Ascending aorta (tissue), 2 donors: ENCODE data around the gene RNGTT. TPM values are rescaled to one million over a fixed set of nuclear protein-coding genes. Genes with fewer than 3 reads are reported as not detected.

Source experiments
- DNase-seq, 2 donors: peaks; one replicate each; pipeline ENCODE4 v3.0.0-alpha.2; 2019; ENCODE audit warnings: low spot score in 2 of 2
- H3K27ac ChIP-seq, 2 donors: fragments of 200-600 bp; sonication (generic); one replicate each; pipeline ENCODE4 v1.5.1; 2016 to 2017; ENCODE audit warnings: mild to moderate bottlenecking in 1 of 2
- H3K27me3 ChIP-seq: fragments of 200-600 bp; sonication (generic); one replicate; pipeline ENCODE4 v1.5.1; 2017
- H3K36me3 ChIP-seq, 2 donors: fragments of 200-600 bp; sonication (generic); one replicate each; pipeline ENCODE4 v1.5.1; 2016
- H3K4me1 ChIP-seq, 2 donors: fragments of 200-600 bp; sonication (generic); one replicate each; pipeline ENCODE4 v1.5.1; 2016 to 2017; ENCODE audit warnings: mild to moderate bottlenecking in 1 of 2
- H3K4me3 ChIP-seq, 2 donors: fragments of 200-600 bp; sonication (generic); one replicate each; pipeline ENCODE4 v1.5.1; 2016 to 2017; ENCODE audit warnings: mild to moderate bottlenecking in 1 of 2
- H3K9me3 ChIP-seq, 2 donors: fragments of 200-600 bp; sonication (generic); one replicate each; pipeline ENCODE4 v1.5.1; 2016
- CTCF ChIP-seq, 3 experiments: fragments of 200-600 bp in 2 of 3; fragments of 450-650 bp in 1 of 3; sonication (generic) in 2 of 3; IDR thresholded peaks; one replicate each; pipeline ENCODE4 v1.5.1; 2016 to 2019; ENCODE audit warnings: antibody characterized with exemption in 3 of 3, mild to moderate bottlenecking in 1 of 3, moderate library complexity in 1 of 3
- intact Hi-C: fragments of 100-400 bp; cut with DNase I; formaldehyde crosslinking; loops from one replicate; pipeline ENCODE4 v1.15.1; 2023
- total RNA-seq: library from RNA; depleted of rRNA; stranded (reverse); fragments of >200 nt; gene quantifications from one replicate; pipeline ENCODE4 v1.1.0, GENCODE V29; 2016

Gene RNGTT
- total RNA-seq, 1 donor from 2014 or later: 13.4 TPM

- Histone ChIP-seq H3K9me3 (peaks cover 8 to 32% of the 10 kb centered on the region in 2 donors), H3K27me3 (no peaks in the 10 kb centered on the region), H3K27ac (no peak overlapping the region), H3K4me1 (no peaks in the 10 kb centered on the region), H3K36me3 (peaks cover 0 to 6% of the 10 kb centered on the region in 2 donors), H3K4me3 (no peak overlapping the region)
- intact Hi-C loops: no loop called here
- DNase-seq: no peak
- no peak for TF ChIP-seq CTCF (IDR thresholded peaks at IDR 0.05)
Observed at GRCh38 chr6:88655586-88655985, 307.8 kb downstream of the RNGTT start.

GRCh38 chr6:88653936-88654335, 309.5 kb downstream of the RNGTT start:
- Histone ChIP-seq H3K9me3 (peaks cover 8 to 19% of the 10 kb centered on the region in 2 donors), H3K27ac (no peak overlapping the region), H3K36me3 (peaks cover 0 to 6% of the 10 kb centered on the region in 2 donors), H3K4me1 (no peaks in the 10 kb centered on the region), H3K4me3 (no peak overlapping the region), H3K27me3 (no peaks in the 10 kb centered on the region)
- DNase-seq: no peak
- intact Hi-C loops: no loop called here
- no peak for TF ChIP-seq CTCF (IDR thresholded peaks at IDR 0.05)

GRCh38 chr6:88651400-88651799, 312.0 kb downstream of the RNGTT start:
- TF ChIP-seq CTCF (IDR thresholded peaks at IDR 0.05): no peak
- no peaks in the 10 kb centered on the region for H3K36me3 ChIP-seq
- H3K27ac ChIP-seq: no peak overlapping the region
- intact Hi-C loops: no loop called here
- no peaks in the 10 kb centered on the region for H3K27me3 ChIP-seq
- no peaks in the 10 kb centered on the region for H3K4me1 ChIP-seq
- no peaks in the 10 kb centered on the region for H3K9me3 ChIP-seq
- no peak overlapping the region for H3K4me3 ChIP-seq
- no peak for DNase-seq

- Histone ChIP-seq H3K27me3 (no peaks in the 10 kb centered on the region), H3K9me3 (no peaks in the 10 kb centered on the region), H3K27ac (no peak overlapping the region), H3K36me3 (no peaks in the 10 kb centered on the region), H3K4me3 (no peak overlapping the region), H3K4me1 (no peaks in the 10 kb centered on the region)
- intact Hi-C loops: no loop called here
- DNase-seq: no peak
- TF ChIP-seq CTCF (IDR thresholded peaks at IDR 0.05): no peak
Observed at GRCh38 chr6:88650979-88651378, 312.4 kb downstream of the RNGTT start.

- no peak for DNase-seq
- intact Hi-C loops: no loop called here
- no peak for TF ChIP-seq CTCF (IDR thresholded peaks at IDR 0.05)
- Histone ChIP-seq H3K36me3 (no peaks in the 10 kb centered on the region), H3K4me1 (no peaks in the 10 kb centered on the region), H3K27me3 (no peaks in the 10 kb centered on the region), H3K4me3 (no peak overlapping the region), H3K9me3 (no peaks in the 10 kb centered on the region), H3K27ac (no peak overlapping the region)
Observed at GRCh38 chr6:88650029-88650619, 313.3 kb downstream of the RNGTT start.
